C4-2B (cell line): ENCODE measurements around the gene BICRA.
A peak's percentile ranks its signal among the peaks of the same experiment; 100 is the strongest.
"Not testable (repeated sequence)": the region's sequence is repeated elsewhere in the genome, so short reads cannot be mapped to it uniquely, and the experiment has no call there.

Experiments used
- H3K27ac ChIP-seq: fragments of 450-650 bp; 2 replicates; pipeline ENCODE4 v1.5.1; 2017
- ZFX ChIP-seq: fragments of 450-650 bp; IDR thresholded peaks from 2 replicates; pipeline ENCODE4 v1.6.1; 2017
- TF ChIP-seq, protein P1 (sequence below): fragments of 450-650 bp; conservative IDR thresholded peaks from 2 replicates; pipeline ENCODE4 v1.5.1; 2017; ENCODE audit warnings: mild to moderate bottlenecking

The BICRA gene

DNA sequence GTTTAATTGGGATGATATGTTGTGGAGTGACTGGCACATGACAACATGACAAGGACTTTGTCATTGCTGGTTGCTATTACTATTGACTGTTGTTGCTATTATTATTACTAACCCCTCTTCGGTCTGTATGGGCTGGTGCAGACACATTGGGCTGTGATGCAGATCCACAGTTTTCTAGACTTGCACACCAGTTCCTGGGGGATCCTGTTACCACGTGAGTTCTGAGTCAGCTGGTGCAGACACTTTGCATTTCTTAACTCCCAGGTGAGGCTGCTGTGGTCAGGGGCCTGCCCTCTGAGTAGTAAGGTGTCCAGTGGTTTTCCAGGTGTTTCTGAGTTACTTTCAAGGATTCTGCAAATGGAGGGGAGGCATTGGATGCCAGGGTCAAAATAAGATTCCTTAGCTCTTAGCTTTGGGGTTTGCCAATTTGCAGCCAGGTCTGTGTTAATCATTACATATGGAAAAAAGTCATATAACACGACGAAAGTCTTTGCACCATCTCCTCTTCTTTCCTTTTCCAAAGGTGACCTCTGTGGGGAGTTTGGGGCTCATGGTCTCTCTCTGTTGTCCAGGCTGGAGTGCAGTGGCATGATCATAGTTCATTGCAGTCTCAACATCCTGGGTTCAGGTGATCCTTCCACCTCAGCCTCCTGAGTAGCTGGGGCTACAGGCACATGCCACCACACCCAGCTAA lies 19.3 kb downstream of the BICRA start:
- TF ChIP-seq, protein P1, sequence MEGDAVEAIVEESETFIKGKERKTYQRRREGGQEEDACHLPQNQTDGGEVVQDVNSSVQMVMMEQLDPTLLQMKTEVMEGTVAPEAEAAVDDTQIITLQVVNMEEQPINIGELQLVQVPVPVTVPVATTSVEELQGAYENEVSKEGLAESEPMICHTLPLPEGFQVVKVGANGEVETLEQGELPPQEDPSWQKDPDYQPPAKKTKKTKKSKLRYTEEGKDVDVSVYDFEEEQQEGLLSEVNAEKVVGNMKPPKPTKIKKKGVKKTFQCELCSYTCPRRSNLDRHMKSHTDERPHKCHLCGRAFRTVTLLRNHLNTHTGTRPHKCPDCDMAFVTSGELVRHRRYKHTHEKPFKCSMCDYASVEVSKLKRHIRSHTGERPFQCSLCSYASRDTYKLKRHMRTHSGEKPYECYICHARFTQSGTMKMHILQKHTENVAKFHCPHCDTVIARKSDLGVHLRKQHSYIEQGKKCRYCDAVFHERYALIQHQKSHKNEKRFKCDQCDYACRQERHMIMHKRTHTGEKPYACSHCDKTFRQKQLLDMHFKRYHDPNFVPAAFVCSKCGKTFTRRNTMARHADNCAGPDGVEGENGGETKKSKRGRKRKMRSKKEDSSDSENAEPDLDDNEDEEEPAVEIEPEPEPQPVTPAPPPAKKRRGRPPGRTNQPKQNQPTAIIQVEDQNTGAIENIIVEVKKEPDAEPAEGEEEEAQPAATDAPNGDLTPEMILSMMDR = no peak
- TF ChIP-seq ZFX = no peak
- no peak overlapping the region for H3K27ac ChIP-seq

DNA sequence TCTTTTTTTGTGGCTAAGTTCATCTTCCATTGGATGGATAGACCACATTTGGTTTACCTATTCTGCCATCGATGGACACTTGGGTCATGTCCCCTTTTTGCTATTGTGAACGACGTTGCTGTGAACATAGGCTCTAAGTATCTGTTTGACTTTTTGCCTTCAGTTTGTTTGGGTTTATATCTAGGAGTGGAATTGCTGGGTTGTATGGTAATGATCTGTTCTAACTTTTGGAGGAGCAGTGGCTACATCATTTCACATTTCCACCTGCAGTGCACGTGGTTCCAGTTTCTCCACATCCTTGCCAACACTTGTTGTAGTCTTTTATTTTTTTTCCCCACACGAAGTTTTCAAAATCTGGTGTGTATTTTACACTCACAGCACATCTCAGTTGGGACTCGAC lies 21.7 kb downstream of the BICRA start:
- no peak overlapping the region for H3K27ac ChIP-seq
- no peak for TF ChIP-seq ZFX
- TF ChIP-seq, protein P1 = no peak

DNA sequence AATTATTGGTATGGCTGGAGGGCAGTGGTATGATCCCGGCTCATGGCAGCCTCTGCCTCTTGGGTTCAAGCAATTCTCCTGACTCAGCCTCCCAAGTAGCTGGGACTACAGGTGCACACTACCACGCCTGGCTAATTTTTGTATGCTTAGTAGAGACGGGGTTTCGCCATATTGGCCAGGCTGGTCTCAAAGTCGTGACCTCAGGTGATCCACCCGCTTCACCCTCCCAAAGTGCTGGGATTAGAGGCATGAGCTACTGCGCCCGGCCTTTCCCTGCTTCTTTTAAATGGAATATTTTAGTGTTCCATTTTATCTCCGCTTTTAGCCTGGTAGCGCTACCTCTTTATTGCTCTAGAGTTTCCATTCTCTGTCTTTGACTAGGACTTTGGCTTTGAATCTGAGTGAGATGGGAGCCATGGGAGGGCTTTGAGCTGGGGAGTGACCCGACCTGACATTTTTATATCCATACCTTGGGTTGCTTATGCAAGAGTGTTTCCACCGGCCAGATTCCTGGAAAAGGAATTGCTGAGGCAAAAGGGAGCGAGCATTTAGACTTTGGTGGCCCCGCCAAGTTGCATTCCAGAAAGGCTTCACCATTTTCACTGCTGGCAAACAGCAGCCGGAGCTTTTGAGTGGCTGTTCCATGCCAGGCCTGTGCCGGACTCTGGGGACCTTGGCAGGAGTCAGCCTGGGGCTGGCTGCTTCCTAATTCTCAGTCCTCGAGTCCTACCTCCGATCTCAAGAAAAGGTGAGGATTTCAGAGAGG lies 22.9 kb downstream of the BICRA start:
- no peak overlapping the region for H3K27ac ChIP-seq
- no peak for TF ChIP-seq ZFX
- TF ChIP-seq, protein P1 = no peak

GRCh38 chr19:47633517-47633916 lies 24.6 kb downstream of the BICRA start:
- TF ChIP-seq, protein P1 = no peak
- TF ChIP-seq ZFX = no peak

DNA sequence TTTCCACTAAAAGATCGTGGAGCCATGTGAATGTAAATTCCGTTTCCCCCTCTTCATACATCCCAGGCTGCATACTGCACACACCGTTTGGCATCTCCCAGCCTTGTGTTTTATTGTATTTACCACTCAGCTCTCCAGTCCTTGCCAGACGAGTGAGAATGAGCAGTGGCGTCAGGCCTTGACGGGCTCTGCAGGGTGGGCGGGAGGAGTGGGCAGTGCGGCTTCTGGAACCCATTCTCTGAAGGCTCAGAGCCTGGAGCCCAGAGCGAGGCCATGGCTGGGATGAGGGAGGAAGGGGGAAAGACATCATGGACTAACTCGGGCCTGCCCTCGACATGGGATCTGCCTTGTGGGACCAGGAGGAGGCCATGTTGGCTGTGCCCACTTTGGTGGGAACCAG lies 25.1 kb downstream of the BICRA start:
- H3K27ac ChIP-seq = peak overlapping the region; percentile 14; the same call in 1 of the 2 replicates
- TF ChIP-seq ZFX = no peak
- TF ChIP-seq, protein P1 = no peak

More at GRCh38 chr19:47633517-47633916, 24.6 kb downstream of the BICRA start:
- H3K27ac ChIP-seq = peak overlapping the region; percentile 14; the same call in 1 of the 2 replicates

DNA sequence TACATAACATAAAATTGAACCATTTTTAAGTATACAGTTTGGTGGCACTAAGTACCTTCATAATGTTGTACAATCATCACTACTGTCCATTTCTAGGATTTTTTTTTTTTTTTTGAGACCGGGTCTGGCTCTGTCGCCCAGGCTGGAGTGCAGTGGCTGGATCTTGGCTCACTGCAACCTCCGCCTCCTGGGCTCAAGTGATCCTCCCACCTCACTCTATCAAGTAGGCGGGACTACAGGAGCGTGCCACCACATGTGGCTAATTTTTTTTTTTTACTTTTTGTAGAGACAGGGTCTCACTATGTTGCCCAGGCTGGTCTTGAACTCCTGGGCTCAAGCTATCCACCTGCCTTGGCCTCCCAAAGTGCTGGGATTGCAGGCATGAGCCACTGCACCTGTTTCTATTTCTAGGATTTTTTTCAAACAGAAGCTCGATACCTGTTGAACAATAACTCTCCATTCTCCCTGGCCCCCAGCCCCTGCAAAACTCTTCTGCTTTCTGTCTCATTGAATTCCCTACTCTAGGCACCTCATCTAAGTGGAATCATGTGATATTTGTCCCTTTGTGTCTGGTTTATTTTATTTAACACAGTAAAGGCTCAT lies 26.3 kb downstream of the BICRA start:
- H3K27ac ChIP-seq = not testable (repeated sequence)

DNA sequence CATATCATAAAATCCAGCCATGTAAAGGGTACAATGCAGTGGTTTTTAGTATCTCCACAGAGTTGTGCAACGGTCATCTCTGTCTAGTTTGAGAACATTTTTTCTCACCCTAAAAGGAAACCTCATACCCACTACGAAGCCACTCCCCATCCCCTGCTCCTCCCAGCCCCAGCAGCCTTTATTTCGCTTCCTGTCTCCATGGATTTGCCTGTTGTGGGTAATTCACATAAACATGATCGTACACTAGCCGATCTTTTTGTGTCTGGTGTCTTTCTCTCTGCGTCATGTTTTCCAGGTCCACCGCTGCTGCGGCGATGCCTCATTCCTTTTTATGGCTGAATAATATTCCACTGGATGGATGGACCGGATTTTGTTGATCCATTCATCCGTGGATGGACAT lies 28.6 kb downstream of the BICRA start:
- no peak for TF ChIP-seq ZFX
- TF ChIP-seq, protein P1 = no peak
- H3K27ac ChIP-seq = no peak overlapping the region
